ENCODE results near the gene MS4A10. TPM values are rescaled to one million over a fixed set of nuclear protein-coding genes. Genes with fewer than 3 reads are reported as not detected.

MS4A10 gene
- total and polyA plus RNA-seq, 9 of the 15 experiments (the other 6 are each of a cell fraction or from before 2014, with no cell fraction given), result not detected

GRCh38 chr11:60766547-60766946 lies 18.6 kb upstream of the MS4A10 start:
- Histone ChIP-seq H3K79me2 (ENCODE audit: control insufficient read depth, insufficient read depth, low read length) (no peaks in the 10 kb centered on the region), H3K4me3 (no peak overlapping the region), H3K4me1 (replicated peaks in 1 of 2; ENCODE audit: control insufficient read depth in 2 of 2, insufficient read depth in 2 of 2, low read length in 2 of 2) (peaks cover 0 to 10% of the 10 kb centered on the region in 2 experiments; a peak in 1 of 5 replicates), H4K20me1 (replicated peaks; ENCODE audit: control insufficient read depth, insufficient read depth, low read length) (peaks cover 2% of the 10 kb centered on the region; the same call in 1 of the 2 replicates), H3K9me1 (ENCODE audit: control insufficient read depth, insufficient read depth, low read length) (no peaks in the 10 kb centered on the region), H3K27me3 (ENCODE audit: control insufficient read depth in 2 of 2, insufficient read depth in 2 of 2, low read length in 2 of 2) (peaks cover 35 to 68% of the 10 kb centered on the region in 2 experiments), H2AFZ (ENCODE audit: low read depth, low read length) (no peak overlapping the region), H3K27ac (ENCODE audit: extremely low read depth, low read depth, low read length) (no peak overlapping the region), H3K36me3 (ENCODE audit: control insufficient read depth, insufficient read depth, low read length) (no peaks in the 10 kb centered on the region), H3K4me2 (ENCODE audit: insufficient read depth, low read length) (no peak overlapping the region), H3K9me3 (replicated peaks; ENCODE audit: control insufficient read depth, insufficient read depth, low read depth, low read length) (no peaks in the 10 kb centered on the region), H3K9ac (ENCODE audit: insufficient read depth in 1 of 2, low read depth in 2 of 2, low read length in 2 of 2) (no peak overlapping the region)
- in situ Hi-C loops (cut with MboI), result no loop called here
- POLR2A ChIA-PET, result interaction anchor here (0.5 kb wide), 1 partner anchor 26 kb away, joined by 4 read pairs; no protein-coding TSS in a partner anchor
- no peak for DNase-seq (ENCODE audit: extremely low read depth in 1 of 4, low spot score in 3 of 4)
- no peak for FAIRE-seq
- ATAC-seq, result no peak
- no peak for TF ChIP-seq SNRNP70 (optimal IDR thresholded peaks at IDR 0.05; ENCODE audit: low read depth, low read length)
- no peak for TF ChIP-seq RB1 (IDR thresholded peaks at IDR 0.05; ENCODE audit: low read depth)
- TF ChIP-seq GABPA (tag; conservative IDR thresholded peaks at IDR 0.05; ENCODE audit: low read depth), result peak; percentile 67
- peak; percentile 54; the same call in 1 of the 2 replicates for TF ChIP-seq C11orf30 (IDR thresholded peaks at IDR 0.05; ENCODE audit: low read depth)
- TF ChIP-seq FOXP4 (CRISPR knock-in tag; IDR thresholded peaks at IDR 0.05; ENCODE audit: borderline replicate concordance), result no peak
- peak; percentile 41; the same call in 1 of the 2 replicates for TF ChIP-seq MAFF (IDR thresholded peaks at IDR 0.05; ENCODE audit: low read length)
- peak; percentile 53; the same call in 1 of the 2 replicates for TF ChIP-seq MAFG (tag; conservative IDR thresholded peaks at IDR 0.05)
- 0 out of 2 replicates have a peak, but pooled peaks have one; percentile 38 for TF ChIP-seq ELF1 (tag; IDR thresholded peaks at IDR 0.05)
- TF ChIP-seq ZNF316 (IDR thresholded peaks at IDR 0.05), result peak; percentile 71
- TF ChIP-seq DNMT1 (IDR thresholded peaks at IDR 0.05), result no peak
- WGBS (ENCODE audit: insufficient coverage, low coverage, missing lambda C conversion rate), result under 1% methylated on average over 10 of the region's 10 CpGs
- CTCF ChIA-PET (ENCODE audit: low intra/inter-chr PET ratio), result interaction anchor here (1.1 kb wide), 1 partner anchor 9 kb away, joined by 3 read pairs; no protein-coding TSS in a partner anchor
- no TSS peak for BruUV-seq (replicated peaks)
- intact Hi-C loops (cut with micrococcal nuclease), result no loop called here
